ENCODE measurements around the gene GLI2.

DNA sequence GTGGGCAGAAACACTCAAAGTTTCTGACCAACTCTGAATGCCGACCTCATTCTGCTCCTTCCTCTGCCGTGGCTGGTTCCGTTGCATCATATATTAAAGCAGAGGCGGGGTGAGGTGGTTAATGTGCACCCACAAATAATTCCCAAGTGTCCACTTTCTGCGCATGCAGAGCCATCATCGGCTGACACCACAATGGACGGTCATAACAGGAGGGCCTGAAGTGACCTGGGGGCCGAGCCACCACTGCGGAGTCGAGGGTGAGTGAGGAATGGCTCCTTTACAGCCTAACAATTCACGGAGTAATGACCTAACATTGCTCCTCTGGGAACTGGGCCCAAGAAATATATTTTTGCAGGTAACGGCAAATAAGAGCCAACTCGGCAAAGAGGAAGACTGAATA lies 32.9 kb upstream of the GLI2 start:
- TF ChIP-seq ZNF180 (CRISPR knock-in tag; IDR thresholded peaks at IDR 0.05; ENCODE audit: borderline replicate concordance, low read depth) (no peak), ZNF761 (CRISPR knock-in tag; conservative IDR thresholded peaks at IDR 0.05) (no peak), ZNF138 (CRISPR knock-in tag; IDR thresholded peaks at IDR 0.05; ENCODE audit: low read depth) (no peak), ZNF432 (CRISPR knock-in tag; IDR thresholded peaks at IDR 0.05; ENCODE audit: borderline replicate concordance) (no peak), MEIS1 (CRISPR knock-in tag; IDR thresholded peaks at IDR 0.05; ENCODE audit: borderline replicate concordance) (no peak), ZBTB7A (CRISPR knock-in tag; IDR thresholded peaks at IDR 0.05) (no peak), FOXM1 (CRISPR knock-in tag; IDR thresholded peaks at IDR 0.05) (no peak), ELF4 (CRISPR knock-in tag; IDR thresholded peaks at IDR 0.05; ENCODE audit: borderline replicate concordance) (no peak), HDAC1 (CRISPR knock-in tag; IDR thresholded peaks at IDR 0.05) (no peak), NFRKB (IDR thresholded peaks at IDR 0.05) (no peak)
- TF ChIP-seq, protein P1, sequence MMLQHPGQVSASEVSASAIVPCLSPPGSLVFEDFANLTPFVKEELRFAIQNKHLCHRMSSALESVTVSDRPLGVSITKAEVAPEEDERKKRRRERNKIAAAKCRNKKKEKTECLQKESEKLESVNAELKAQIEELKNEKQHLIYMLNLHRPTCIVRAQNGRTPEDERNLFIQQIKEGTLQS (CRISPR knock-in tag; IDR thresholded peaks at IDR 0.05) = no peak
- TF ChIP-seq, protein P2, sequence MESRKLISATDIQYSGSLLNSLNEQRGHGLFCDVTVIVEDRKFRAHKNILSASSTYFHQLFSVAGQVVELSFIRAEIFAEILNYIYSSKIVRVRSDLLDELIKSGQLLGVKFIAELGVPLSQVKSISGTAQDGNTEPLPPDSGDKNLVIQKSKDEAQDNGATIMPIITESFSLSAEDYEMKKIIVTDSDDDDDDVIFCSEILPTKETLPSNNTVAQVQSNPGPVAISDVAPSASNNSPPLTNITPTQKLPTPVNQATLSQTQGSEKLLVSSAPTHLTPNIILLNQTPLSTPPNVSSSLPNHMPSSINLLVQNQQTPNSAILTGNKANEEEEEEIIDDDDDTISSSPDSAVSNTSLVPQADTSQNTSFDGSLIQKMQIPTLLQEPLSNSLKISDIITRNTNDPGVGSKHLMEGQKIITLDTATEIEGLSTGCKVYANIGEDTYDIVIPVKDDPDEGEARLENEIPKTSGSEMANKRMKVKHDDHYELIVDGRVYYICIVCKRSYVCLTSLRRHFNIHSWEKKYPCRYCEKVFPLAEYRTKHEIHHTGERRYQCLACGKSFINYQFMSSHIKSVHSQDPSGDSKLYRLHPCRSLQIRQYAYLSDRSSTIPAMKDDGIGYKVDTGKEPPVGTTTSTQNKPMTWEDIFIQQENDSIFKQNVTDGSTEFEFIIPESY (CRISPR knock-in tag; IDR thresholded peaks at IDR 0.05) = no peak
- TF ChIP-seq, protein P3, sequence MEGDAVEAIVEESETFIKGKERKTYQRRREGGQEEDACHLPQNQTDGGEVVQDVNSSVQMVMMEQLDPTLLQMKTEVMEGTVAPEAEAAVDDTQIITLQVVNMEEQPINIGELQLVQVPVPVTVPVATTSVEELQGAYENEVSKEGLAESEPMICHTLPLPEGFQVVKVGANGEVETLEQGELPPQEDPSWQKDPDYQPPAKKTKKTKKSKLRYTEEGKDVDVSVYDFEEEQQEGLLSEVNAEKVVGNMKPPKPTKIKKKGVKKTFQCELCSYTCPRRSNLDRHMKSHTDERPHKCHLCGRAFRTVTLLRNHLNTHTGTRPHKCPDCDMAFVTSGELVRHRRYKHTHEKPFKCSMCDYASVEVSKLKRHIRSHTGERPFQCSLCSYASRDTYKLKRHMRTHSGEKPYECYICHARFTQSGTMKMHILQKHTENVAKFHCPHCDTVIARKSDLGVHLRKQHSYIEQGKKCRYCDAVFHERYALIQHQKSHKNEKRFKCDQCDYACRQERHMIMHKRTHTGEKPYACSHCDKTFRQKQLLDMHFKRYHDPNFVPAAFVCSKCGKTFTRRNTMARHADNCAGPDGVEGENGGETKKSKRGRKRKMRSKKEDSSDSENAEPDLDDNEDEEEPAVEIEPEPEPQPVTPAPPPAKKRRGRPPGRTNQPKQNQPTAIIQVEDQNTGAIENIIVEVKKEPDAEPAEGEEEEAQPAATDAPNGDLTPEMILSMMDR (CRISPR knock-in tag; IDR thresholded peaks at IDR 0.05) = no peak
- TF ChIP-seq, protein P4, sequence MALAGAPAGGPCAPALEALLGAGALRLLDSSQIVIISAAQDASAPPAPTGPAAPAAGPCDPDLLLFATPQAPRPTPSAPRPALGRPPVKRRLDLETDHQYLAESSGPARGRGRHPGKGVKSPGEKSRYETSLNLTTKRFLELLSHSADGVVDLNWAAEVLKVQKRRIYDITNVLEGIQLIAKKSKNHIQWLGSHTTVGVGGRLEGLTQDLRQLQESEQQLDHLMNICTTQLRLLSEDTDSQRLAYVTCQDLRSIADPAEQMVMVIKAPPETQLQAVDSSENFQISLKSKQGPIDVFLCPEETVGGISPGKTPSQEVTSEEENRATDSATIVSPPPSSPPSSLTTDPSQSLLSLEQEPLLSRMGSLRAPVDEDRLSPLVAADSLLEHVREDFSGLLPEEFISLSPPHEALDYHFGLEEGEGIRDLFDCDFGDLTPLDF (CRISPR knock-in tag; IDR thresholded peaks at IDR 0.05) = no peak
